WTC11 (cell line): Measurements from ENCODE around the gene RGL3.

Source experiments
- CTCF ChIP-seq: fragments of 200-600 bp; IDR thresholded peaks from 2 replicates; pipeline ENCODE4 v1.8.0; 2022; ENCODE audit warnings: antibody characterized with exemption
- FOXP1 ChIP-seq: sonication (generic); formaldehyde crosslinking; IDR thresholded peaks from 2 replicates; pipeline ENCODE4 v1.8.0; 2022; ENCODE audit warnings: missing genetic modification reagents, mild to moderate bottlenecking, moderate library complexity, borderline replicate concordance
- MAX ChIP-seq: sonication (generic); formaldehyde crosslinking; IDR thresholded peaks from 2 replicates; pipeline ENCODE4 v1.8.0; 2022; ENCODE audit warnings: mild to moderate bottlenecking, missing genetic modification reagents
- NFYB ChIP-seq: sonication (generic); formaldehyde crosslinking; conservative IDR thresholded peaks from 2 replicates; pipeline ENCODE4 v1.8.0; 2022; ENCODE audit warnings: low read depth, missing genetic modification reagents
- TEAD1 ChIP-seq: sonication (generic); formaldehyde crosslinking; IDR thresholded peaks from 2 replicates; pipeline ENCODE4 v1.8.0; 2022; ENCODE audit warnings: mild to moderate bottlenecking, missing genetic modification reagents
- ZNF317 ChIP-seq: sonication (generic); formaldehyde crosslinking; IDR thresholded peaks from 2 replicates; pipeline ENCODE4 v1.8.1; 2023; ENCODE audit warnings: low read depth, mild to moderate bottlenecking, moderate library complexity, missing genetic modification reagents, borderline replicate concordance

GRCh38 chr19:11451327-11451870 lies 32.3 kb upstream of the RGL3 start:
- TF ChIP-seq FOXP1 (CRISPR knock-in tag) (no peak), ZNF317 (no peak), CTCF (no peak), TEAD1 (CRISPR knock-in tag) (no peak), NFYB (CRISPR knock-in tag) (no peak), MAX (no peak)
